ENCODE results near the gene PLXNC1.

The PLXNC1 gene

GRCh38 chr12:94204499-94205247, 56.3 kb downstream of the PLXNC1 start:
- DNase-seq (ENCODE audit: low spot score) = no peak

GRCh38 chr12:94205822-94206221, 57.4 kb downstream of the PLXNC1 start:
- DNase-seq (ENCODE audit: low spot score) = no peak

GRCh38 chr12:94206886-94207285, 58.5 kb downstream of the PLXNC1 start:
- no peak for DNase-seq (ENCODE audit: low spot score)

GRCh38 chr12:94207467-94207848, 59.1 kb downstream of the PLXNC1 start:
- no peak for DNase-seq (ENCODE audit: low spot score)

GRCh38 chr12:94207849-94208621, 59.7 kb downstream of the PLXNC1 start:
- DNase-seq (ENCODE audit: low spot score) = no peak

- no peak for DNase-seq (ENCODE audit: low spot score)
Observed at GRCh38 chr12:94208622-94208966, 60.2 kb downstream of the PLXNC1 start.

GRCh38 chr12:94209240-94209639, 60.9 kb downstream of the PLXNC1 start:
- DNase-seq (ENCODE audit: low spot score) = no peak

- no peak for DNase-seq (ENCODE audit: low spot score)
Observed at GRCh38 chr12:94211021-94211420, 62.6 kb downstream of the PLXNC1 start.

GRCh38 chr12:94218233-94218632, 69.9 kb downstream of the PLXNC1 start:
- DNase-seq (ENCODE audit: low spot score) = no peak

- DNase-seq (ENCODE audit: low spot score) = no peak
Observed at GRCh38 chr12:94219622-94220302, 71.4 kb downstream of the PLXNC1 start.

- DNase-seq (ENCODE audit: low spot score) = no peak
Observed at GRCh38 chr12:94220804-94221203, 72.4 kb downstream of the PLXNC1 start.

GRCh38 chr12:94222351-94223084, 74.1 kb downstream of the PLXNC1 start:
- no peak for DNase-seq (ENCODE audit: low spot score)

GRCh38 chr12:94223842-94224241, 75.5 kb downstream of the PLXNC1 start:
- DNase-seq (ENCODE audit: low spot score) = no peak

GRCh38 chr12:94225506-94225905, 77.1 kb downstream of the PLXNC1 start:
- DNase-seq (ENCODE audit: low spot score) = no peak

GRCh38 chr12:94225947-94226630, 77.7 kb downstream of the PLXNC1 start:
- DNase-seq (ENCODE audit: low spot score) = no peak

GRCh38 chr12:94227066-94227465, 78.7 kb downstream of the PLXNC1 start:
- no peak for DNase-seq (ENCODE audit: low spot score)

GRCh38 chr12:94228488-94228907, 80.1 kb downstream of the PLXNC1 start:
- DNase-seq (ENCODE audit: low spot score) = no peak

GRCh38 chr12:94229902-94230301, 81.5 kb downstream of the PLXNC1 start:
- no peak for DNase-seq (ENCODE audit: low spot score)

- no peak for DNase-seq (ENCODE audit: low spot score)
Observed at GRCh38 chr12:94230357-94230905, 82.1 kb downstream of the PLXNC1 start.

GRCh38 chr12:94231709-94232108, 83.3 kb downstream of the PLXNC1 start:
- DNase-seq (ENCODE audit: low spot score) = no peak

- no peak for DNase-seq (ENCODE audit: low spot score)
Observed at GRCh38 chr12:94235848-94236247, 87.5 kb downstream of the PLXNC1 start.

Data from globus pallidus (tissue), 1 donor.